OCI-M2 (cell line): ENCODE results near the gene MORN5.

Experiments
- DNase-seq: peaks from one replicate; lab custom pipeline; 2025; ENCODE audit not compliant: unreplicated experiment; lab: John Stamatoyannopoulos, UW

The MORN5 gene

DNA sequence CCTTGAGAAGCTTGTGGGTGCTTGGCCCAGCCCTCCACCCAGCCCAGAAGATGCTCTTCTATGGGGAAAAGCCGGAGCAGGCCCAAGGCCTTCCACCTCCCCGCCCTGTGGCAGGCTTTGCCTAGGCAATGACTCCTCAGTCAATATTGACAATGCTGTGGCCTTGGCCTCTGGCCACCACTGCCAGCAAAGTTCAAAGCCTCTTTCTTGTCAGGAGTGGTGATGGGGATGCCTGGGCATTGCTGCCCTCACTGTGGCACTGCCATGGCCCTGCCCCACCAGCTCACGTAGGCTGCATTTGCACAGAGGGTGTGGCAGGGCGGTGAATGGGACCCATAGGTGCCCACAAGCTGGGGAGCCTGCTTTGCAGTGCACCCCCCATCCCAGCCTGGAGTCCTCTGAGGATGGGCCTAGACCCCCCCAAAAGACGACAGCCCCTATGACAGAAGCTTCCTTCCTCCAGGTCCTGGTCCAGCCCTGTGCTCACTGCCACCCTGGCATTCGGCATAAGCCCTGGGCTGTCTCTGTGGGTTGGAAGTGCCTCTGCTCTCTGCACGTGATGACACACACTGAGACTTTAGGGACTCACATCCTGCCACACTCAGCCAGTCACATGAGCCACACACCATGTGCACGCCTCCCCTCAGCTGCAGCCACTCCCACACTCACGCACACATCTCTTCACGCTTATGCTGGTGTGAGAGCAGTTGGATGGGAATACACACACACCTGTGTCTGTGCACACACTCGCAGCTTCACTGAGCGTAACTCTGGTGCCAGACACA, 31.1 kb downstream of the MORN5 start:
- no peak for DNase-seq

DNA sequence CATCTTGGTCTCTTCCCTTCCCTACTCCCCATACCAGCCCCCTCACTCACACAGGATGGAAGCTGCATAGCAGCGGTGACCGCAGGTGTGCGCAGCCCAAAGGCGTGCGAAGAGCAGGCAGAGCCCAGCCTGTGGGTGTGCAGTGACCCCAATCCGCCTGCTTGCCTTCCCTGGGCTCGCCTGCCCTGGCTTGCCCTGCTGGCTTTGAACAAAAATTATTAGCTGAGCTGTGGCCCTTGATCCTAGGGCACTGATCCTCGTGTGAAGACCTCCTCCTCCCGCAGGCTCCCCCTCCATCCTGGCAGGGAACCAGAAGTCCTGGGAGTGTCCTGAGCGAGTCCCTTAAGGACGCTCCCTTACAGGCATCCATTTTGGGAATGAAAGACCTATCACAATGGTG, 31.9 kb downstream of the MORN5 start:
- no peak for DNase-seq

DNA sequence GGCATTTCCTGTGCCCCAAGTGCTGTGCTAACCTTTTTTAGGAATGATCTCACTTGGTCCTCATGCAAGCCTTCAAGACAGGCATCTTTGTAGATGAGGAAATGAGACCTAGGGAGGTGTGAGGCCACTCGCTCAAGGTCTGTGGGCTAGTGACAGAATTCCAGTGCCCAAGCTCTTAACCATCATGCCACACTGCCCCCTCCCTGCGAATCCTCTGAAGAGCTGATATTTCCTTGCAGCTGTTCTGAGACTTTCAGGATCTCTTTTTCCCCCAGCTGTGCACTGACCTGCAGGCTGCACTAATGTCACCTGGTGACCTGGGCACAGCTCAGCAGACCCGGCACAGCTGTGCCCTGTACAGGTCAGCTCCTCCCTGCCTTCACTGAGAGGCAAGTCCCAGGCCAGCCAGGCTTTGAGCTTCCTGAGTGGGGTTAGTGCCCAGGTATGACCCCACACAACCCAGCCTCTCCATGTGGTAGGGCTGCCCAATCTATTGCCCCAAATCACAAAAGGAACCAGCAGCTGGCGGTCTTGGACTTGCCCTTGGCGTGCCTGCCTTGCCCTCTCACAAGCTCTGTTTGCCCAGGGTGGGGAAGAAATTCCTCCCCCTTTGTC, 32.7 kb downstream of the MORN5 start:
- no peak for DNase-seq

DNA sequence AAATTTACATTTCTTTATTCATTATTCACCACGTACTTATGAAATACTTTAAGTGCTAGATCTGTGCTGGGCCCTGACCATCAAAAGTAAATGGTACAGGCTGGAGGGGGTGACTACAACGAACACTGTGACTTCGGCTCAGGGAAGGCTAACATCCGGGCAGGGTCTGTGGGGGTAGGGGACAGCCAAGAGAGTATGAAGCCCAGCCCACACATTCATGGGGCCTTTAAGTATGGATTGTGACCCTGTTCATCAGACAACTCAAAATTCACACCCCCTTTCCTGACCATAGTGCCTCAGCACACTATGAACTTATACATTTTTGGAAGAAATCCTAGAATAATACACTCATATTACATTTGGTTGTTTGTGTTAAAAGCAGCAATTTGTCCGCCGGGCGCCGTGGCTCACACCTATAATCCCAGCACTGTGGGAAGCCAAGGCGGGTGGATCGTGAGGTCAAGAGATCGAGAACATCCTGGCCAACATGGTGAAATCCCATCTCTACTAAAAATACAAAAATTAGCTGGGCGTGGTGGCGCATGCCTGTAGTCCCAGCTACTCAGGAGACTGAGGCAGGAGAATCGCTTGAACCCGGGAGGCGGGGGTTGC, 33.3 kb downstream of the MORN5 start:
- no peak for DNase-seq

DNA sequence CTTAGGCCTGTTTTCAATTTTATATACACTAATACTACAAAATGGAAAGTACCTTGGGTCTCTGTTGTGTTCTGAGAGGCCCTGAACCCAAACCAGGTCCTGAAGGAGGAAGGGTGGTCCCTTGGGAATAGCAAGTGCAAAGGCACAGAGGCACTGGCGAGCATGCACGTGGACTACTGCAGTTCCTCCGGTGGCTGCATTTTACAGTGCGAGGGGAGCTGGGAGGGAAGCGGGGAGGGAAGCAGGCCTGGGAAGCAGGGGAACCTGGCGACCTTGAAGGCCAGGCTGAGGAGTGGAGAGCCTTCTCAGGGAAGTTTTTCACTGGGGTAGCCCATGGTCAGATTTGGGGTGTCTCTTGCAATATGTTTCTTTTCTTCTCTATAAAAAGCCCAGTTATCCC, 33.9 kb downstream of the MORN5 start:
- DNase-seq: no peak

DNA sequence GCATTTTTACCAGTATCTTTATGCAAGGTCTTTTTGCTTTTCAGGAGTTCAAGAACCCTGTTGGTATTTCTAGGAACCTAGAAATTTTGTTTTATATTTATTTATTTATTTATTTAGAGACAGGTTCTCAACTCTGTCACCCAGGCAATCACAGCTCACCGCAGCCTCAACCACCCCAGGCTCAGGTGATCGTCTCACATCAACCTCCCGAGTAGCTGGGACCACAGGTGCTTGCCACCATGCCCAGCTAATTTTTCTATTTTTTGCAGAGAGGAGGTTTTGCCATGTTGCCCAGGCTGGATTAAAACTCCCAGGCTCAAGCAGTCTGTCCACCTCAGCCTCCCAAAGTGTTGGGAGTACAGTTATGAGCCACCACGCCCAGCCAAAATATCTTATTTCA, 36.2 kb downstream of the MORN5 start:
- DNase-seq: no peak

DNA sequence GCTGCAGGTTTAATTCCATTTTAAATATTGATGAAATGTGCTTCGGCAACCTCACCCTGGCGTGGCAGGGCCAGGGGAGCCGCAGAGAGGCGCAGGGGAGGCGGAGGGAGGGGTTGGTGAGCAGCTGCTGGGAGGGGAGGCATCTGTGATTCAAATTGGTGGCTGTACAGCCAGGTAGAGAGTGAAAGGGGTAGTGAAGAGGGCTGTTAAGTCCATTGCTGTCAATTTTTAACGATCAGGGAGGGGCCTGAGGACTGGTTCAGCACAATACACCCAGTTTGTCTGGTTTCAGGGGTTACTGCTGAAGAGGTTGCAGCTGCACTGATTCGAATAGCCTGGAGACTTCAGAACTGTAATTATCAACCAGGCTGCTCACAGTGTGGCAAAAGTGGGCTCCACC, 37.7 kb downstream of the MORN5 start:
- DNase-seq: no peak

DNA sequence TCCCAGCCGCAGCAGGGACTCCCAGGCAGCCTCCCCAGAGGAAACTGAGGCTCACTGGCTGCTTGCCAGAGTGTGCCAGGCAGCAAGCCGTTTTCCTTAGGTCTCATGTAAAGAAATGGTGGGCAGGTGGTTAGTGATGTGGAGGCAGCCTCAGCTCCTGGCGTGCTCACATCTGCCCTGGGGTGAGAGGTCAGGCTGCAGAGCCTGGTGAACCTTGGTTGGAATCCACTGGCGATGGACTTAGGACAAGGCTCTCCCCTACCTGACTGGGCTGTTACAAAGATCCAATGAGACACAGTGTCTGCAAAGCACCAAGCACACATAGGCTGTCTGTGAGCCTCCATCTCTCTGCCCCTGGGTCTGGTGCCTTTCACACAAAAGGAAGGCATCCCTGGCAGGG, 38.2 kb downstream of the MORN5 start:
- DNase-seq: no peak

DNA sequence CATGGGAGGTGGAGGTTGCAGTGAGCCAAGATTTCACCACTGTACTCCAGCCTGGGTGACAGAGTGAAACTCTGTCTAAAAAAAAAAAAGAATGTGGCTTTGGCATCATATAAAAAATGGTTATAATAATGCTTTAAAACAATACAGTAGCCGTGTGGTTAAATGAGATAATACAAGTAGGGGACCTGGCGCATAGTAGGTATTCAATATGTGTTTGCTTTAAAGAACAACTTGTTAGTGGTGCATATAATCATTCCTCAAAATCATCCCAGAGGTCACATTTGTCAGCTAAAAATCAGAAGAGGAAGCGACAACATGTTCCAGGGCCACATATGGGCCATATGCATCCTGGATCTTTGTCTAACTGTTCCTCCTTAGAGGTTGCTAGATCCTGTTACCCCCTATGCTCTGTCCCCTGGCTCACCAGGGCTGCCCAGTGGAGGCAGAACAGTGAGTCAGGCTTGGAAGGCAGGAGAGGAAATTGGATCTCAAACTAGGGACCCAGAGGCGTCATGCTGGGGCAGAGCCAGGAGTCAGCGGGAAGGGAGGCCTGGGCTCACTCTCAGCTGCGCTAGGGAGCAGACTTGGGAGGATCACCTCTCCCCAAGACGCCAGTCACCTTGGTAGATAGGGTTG, 41.4 kb downstream of the MORN5 start:
- DNase-seq: no peak

DNA sequence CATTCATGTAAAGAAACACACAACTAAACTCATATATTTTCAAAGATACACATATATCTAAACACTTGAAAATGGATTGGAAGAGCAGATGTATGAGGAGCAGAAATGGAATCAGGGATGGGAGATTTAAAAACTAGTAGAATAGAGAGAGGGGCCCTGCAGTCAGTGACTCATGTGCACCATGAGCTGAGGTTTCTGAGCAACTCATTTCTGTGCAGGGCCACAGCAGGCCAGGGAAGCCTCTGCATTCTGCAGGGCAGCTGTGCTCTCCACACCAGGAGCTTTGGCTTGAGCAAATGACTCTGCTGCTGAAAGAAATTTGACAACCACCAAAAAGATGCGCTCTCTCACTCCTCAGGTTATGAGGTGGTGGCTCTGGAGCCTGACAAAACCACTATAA, 41.9 kb downstream of the MORN5 start:
- no peak for DNase-seq

DNA sequence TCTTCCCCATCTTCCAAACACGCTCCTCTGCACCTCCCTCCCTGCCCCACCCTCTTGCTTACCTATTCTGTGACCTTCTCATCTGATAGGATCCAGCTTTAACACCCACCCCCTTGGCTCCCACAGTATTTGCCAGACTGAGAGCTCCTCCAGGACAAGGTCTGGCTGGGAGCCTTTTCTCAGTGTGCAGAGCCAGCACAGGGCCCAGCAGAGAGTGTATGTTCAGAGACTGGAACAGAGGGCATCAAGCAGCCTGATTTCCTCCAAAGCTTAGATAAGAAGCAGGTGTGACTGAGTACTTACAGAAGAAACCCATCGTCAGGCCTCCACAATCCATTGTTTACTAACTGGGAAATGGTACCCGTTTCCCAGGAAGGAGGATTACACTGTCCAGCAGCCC, 42.4 kb downstream of the MORN5 start:
- no peak for DNase-seq

DNA sequence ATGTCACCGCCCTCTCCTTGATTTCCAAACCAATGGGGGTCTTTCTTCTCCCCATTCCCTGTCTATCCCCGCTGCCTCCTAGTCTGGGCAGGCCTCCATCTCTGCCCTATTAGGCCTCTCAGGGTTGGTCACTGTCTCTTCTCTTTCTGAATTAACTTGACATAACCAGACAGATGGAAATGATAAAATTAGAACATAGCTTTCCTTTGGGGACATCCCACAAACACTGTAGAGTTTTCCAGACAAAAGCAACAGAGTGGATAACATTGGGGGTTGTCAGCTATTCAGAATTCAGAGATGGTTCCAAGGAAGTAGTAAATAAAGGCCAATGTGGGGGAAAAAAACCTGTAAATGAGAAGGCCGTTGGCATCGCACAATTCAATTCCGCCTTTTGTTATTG, 44.3 kb downstream of the MORN5 start:
- DNase-seq: no peak

DNA sequence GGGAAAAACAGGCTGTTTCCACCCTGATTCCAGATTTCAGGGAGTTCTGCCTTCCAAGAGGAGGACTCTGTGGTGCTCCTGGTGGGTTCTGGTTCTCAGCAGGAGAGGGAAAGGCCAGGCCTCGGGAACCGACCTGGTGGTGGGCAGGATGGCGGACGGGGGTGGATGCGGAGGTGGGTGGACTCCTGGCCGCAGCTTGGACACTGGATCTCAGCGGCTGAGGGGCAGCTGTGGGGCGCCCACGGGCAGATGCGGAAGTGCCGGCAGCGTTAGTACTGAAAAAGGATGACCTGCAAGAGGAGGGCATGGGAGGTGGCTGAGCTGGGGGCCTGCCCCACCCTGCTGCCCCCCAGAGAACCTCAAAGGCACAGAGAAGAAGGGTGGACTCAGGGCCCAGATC, 44.8 kb downstream of the MORN5 start:
- DNase-seq: no peak

DNA sequence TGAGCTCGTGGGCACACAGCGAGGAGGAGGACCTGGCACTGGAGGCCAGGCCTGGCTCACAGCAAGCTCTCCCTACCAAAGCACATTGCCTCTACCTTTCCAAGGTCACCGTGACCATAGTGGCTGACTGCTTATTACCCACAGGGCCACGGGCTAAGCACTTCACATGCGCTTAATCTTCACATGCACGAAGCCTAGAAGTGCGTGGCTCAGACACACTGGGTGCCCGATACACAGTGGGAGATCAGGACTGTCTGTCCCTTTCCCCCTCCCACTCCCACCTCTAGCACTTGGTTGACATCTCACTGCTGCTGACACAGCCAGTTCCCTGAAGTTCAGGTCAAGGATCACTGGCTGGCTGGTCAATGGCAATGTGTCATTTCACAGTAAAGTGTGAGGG, 45.5 kb downstream of the MORN5 start:
- DNase-seq: no peak

DNA sequence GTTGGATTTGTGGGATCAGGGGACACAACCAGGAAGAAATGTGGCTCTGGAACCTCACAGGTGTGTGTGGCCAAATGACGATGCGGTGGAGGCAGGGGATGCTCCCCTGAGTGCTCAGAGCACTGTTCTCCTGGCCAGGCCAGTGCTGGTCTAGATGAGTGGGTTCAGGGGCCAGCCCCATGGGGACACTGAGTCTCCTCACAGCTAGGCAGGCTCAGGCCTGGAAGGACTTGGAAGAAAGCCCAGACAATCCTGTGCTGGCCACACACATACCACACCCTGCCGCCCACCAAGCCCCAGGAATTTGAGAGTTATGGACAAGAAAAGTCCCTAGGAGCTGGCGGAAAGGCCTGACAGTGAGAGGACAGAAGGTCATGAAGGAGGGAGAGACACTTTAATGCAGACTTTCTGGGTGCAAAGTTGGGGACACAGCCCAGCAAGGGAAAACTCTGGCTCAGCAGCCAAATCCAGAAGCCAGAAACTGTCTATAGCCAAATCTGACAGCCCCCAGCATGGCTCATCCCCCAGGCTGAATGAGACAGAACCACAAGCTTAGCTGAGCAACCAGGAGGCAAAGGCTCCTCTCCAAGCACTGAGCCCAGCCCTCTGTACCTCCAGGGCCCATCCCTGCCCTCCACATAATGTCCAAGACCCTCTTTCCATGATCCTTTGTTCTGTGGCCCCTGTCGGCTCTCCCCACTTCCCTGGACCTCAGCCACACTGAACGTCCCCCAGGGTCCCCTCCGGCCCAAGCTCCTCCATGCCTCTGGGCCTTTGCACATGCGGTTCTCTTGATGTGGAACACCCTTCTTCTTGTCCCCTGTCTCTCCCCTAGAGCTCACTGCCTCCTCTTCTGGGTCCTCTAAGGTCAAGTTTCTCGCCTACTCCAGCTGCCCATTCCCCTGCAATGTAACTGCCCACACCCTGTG, 46.7 kb downstream of the MORN5 start:
- no peak for DNase-seq

DNA sequence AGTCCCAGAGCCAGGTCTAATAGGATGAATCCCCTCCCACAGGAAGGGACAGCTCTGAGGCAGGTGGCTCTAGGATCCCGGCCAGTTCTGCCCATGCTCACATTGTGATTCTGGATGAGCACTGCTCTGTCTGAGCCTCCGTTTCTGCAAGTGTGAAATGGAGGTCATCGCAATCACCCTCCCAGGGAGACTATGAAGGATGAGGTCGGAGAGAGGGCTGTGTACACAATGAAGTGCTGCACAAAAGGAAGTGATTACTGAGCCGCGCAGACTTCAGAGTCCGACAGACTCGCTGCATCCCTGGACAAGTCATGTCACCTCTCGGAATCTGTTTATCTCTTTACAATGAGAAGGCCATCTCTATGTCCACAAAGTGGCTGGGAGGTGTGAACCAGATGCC, 47.4 kb downstream of the MORN5 start:
- DNase-seq: no peak

DNA sequence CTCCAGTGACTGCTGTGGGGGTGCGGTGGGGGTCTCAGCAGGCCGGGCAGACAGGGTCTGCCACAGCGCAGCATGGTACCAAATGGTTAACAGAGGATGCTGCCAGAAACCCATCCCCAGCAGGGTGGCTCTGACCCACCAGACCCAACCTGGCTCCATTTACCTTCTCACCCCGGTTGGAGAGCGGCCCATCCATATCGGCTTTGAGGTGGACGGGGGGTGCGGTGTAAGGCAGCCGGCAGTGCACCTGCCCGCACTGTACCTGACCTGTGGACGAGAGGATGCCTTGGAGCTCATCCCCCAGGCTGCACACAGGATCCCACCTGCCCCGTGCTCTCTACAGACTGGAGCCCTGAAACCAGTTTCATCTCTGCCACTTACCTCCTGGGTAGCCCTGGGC, 49.7 kb downstream of the MORN5 start:
- no peak for DNase-seq

DNA sequence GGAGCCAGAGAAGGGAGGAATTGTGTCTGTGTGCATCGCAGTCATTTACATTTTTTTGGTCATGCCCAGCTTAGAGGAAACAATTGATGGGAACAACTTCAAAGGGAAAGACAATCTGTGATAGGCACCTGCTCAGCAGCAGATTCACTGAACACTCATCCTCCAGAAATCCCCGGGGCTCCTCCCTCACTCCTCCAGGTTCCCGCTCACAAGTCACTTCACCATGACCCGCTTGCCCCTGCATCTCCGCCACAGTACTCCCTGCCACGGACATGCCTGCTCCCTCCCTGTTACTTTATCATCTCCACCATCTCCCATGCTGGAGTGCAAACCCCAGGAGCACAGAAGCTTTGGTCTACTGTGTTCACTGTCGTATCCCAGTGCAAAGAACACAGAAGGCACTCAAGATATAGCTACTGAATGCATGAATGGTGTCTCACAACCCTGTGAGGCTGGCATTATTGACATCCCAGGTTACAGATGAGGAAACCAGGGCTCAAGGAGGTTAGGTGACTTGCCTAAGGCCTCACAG, 52.8 kb downstream of the MORN5 start:
- no peak for DNase-seq

DNA sequence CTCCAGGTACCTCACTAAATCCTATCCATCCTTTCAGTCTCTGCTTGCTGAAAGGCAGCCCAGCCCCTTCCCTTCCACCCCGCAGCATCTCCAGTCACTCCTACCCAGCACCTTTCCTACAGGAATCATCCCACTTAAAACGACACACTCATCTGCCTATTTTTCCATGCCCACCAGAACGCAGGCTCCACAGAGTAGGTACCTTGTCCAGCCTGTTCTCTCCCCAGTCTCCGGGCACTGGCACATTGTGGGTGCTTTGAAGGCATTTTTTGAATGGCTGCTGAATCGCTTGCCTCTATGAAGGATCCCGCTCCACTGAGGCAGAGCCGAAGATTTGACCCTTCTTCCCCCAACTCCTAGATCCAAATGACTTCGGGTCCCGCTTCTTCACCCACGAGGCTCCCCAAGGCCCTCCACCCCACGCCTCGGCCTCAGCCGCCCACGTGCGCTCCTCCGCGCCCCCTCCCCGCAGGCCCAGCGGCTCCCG, 53.4 kb downstream of the MORN5 start:
- no peak for DNase-seq

DNA sequence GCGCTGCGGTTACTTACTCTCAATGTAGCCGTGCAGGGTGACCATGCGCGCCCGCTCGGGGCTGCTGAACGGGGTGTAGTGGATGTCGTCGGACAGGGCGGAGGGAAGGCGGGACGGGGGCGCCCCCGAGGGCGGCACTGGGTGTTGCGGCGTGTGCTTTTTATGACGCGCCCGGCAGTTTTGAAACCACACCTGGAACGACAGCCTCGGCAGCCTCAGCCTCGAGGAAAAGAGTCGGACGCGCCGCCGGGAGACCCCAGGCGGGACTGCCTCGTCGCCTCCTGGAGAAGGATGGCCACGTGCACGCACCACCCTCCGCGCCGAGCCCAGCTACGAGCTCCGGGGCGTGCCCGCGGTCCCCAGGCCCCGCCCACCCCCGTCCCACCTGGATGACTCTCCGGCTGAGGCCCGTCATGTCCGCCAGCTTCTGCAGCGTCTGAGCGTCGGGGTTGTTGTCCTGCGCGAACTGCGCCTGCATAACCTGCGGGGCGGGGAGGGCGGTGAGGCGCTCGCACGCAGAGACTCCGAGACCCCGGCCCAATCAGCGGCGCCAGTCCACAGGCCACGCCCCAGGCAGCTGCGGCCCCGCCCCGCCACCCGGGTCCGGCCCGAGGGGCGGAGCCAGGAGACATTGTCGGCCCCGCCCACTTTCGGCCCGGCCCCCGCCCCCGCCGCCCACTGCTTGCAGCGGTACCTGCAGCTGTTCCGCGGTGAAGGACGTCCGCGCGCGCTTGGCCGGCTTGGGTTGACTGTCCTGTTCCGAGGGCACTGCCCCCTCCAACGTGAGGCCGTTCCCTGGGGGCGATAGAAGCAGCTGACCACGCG, 54.1 kb downstream of the MORN5 start:
- peak; percentile 29 for DNase-seq
